HG03060 (cell line): ENCODE results near the gene LDLR.

Source experiments
- ATAC-seq: cut with Tn5 transposase; IDR thresholded peaks from one replicate; pipeline ENCODE4 v1.9.1; 2021; ENCODE audit warnings: low read depth, moderate number of reproducible peaks; ENCODE audit not compliant: unreplicated experiment

The LDLR gene

GRCh38 chr19:11089254-11090013 lies at the start of gene LDLR:
LDLR (plus strand) TSS chr19:11089463; CDS start chr19:11089549, 86 bp downstream.
- no peak for ATAC-seq

GRCh38 chr19:11041194-11041593 lies 48.1 kb upstream of the LDLR start:
- ATAC-seq: no peak

- no peak for ATAC-seq
These were observed 47.2 kb upstream of the LDLR start for GRCh38 chr19:11041966-11042627.

- ATAC-seq: no peak
These were observed 44.8 kb upstream of the LDLR start for GRCh38 chr19:11044431-11044830.

DNA sequence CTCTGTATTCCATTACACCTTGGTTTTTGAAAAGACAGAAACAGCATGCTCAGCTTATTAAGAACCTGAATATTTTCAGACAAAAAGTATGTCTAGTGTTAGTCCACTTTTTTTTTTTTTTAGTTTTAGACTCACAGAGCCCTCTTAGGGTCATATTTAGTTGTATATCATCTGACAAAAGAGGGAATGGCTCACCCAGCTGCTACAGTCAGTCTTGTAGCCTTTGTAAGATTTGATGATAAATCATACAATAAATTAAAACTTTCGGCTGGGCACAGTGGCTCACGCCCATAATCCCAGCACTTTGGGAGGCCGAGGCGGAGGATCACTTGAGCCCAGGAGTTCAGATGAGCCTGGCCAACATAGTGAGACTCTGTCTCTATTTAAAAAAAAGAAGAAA lies 43.7 kb upstream of the LDLR start:
- ATAC-seq: no peak

DNA sequence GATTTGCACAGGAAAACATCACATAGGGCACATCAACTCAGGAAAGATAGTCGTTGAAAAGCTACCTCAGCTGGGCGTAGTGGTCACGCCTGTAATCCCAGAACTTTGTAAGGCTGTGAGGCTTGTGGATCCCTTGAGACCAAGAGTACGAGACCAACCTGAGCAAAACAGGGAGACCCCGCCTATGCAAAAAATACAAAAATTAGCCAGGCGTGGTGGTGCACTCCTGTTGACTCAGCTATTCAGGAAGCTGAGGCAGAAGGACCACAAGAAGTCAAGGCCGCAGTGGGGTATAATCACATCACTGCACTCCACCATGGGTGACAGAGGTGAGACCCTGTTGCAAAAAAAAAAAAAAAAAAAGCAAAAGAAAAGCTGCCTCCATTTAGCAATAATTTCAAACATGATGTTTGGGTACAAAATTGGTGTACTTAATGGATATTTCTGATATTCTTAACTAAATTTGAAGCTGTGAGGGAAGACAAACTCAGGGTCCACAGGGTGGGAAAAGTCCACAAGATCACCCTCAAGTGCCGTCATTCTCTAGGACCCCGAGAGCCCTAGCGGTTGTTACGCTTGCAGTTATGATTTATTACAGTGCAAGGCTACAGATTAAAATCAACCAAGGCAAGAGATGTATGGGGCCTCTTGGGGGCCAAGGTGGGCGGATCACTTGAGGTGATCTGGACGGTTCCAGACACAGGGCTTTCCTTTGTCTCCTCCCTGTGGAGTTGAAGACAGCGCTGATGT lies 42.5 kb upstream of the LDLR start:
- no peak for ATAC-seq

DNA sequence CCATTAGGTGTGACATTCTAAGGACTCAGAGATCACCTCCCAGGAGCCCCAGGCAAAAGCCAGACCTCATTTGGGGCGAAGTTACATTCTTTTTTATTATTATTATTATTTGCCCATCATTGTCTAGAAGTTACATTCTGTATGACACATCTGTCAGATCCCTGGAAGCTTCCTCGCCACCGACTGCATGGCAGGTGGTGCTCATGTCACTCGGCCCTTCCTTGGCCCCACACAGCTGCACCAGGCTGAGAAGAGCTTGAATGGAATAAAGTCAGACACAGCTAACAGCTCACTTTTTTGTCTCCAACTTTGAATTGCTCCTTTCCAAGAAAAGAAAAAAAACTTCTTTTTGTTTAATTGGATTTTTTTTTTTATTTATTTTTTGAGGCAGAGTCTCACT lies 41.4 kb upstream of the LDLR start:
- ATAC-seq: no peak

- ATAC-seq: no peak
These were observed 38.7 kb upstream of the LDLR start for GRCh38 chr19:11050323-11051114.

DNA sequence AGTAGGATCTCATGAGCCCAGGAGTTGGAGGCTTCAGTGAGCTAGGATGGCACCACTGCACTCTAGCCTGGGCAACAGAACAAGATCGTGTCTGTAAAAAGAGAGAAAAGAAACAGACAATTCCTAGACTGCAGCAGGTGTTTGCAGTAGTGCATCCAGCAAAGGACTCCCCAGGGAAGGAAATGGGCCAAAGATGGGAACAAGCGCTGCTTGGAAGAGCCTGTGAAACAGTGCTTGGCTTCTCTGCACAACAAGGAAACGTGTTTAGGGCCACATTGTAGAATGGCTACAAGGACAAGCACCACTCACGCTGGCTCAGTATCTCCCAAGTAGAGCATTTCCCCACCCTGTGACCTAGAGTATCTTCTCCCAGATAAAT lies 35.5 kb upstream of the LDLR start:
- ATAC-seq: no peak

- ATAC-seq: no peak
These were observed 35.1 kb upstream of the LDLR start for GRCh38 chr19:11054200-11054599.

DNA sequence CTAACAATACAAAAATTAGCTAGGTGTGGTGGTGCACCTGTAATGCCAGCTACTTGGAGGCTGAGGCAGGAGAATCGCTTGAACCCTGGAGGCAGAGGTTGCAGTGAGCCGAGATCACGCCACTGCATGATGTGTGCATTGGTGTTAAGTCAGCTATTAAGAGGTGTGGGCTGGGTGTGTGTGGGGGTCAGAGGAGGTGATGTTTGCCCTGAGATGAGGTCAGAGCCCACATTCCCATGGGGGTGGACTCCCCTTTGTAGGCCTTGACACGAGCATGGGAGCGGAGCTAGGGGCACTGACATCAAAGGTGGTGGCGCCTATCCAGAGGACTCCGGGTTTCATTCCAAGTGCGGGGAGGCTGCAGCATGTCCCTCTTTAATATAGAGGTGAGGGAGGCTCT lies 34.6 kb upstream of the LDLR start:
- no peak for ATAC-seq

- no peak for ATAC-seq
These were observed 30.8 kb upstream of the LDLR start for GRCh38 chr19:11058246-11059030.

- ATAC-seq: no peak
These were observed 29.5 kb upstream of the LDLR start for GRCh38 chr19:11059511-11060358.

DNA sequence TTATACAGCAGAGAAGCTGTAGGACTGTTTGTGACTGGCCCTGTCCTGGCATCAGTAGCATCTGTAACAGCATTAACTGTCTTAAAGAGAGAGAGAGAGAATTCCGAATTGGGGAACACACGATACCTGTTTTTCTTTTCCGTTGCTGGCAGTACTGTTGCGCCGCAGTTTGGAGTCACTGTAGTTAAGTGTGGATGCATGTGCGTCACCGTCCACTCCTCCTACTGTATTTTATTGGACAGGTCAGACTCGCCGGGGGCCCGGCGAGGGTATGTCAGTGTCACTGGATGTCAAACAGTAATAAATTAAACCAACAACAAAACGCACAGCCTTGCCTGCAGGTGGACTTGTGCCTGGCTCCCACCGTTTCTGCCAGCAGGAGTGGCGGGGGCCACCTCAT lies 27.3 kb upstream of the LDLR start:
- ATAC-seq: no peak

DNA sequence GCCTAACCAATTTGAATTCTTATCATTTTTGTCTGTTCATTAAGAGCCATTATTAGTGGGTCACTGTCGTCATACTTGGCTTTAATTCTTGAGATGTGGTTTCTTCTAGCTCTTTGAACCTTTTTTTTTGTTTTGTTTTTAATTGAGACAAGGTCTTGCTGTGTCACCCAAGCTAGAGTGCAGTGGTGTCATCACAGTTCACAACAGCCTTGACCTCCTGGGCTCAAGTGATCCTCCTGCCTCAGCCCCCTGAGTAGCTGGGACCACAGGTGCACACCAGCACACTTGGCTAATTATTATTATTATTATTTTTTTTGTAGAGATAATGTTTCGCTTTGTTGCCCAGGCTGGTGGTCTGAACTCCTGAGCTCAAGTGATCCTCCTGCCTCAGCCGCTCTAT lies 25.8 kb upstream of the LDLR start:
- ATAC-seq: no peak

- no peak for ATAC-seq
These were observed 24.4 kb upstream of the LDLR start for GRCh38 chr19:11064831-11065303.

DNA sequence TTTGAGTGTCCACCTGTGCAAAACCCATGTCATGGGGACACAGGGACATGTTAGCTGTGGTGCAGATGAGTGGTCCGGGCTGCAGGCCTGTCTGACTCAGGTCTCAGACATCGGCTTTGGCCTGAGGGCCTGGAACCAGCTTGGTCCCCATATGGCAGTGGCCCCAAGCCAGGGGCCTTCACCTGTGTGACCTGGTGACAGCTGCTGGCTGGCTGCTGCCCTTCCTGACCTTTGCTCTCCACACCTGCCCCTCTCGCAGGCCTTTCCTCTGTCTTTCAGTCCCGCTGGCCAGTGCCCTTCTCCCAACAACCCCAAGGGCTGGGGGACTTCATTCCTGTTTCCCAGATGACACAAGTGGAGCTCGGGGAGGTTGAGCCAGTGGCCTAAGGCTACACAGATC lies 22.9 kb upstream of the LDLR start:
- no peak for ATAC-seq

GRCh38 chr19:11067356-11068113 lies 21.7 kb upstream of the LDLR start:
- ATAC-seq: no peak
